HG03064 (cell line): ENCODE measurements around the gene PPEF2.

Source experiments
- ATAC-seq: cut with Tn5 transposase; IDR thresholded peaks from one replicate; pipeline ENCODE4 v1.9.1; 2021; ENCODE audit warnings: low read depth; ENCODE audit not compliant: unreplicated experiment

The PPEF2 gene

DNA sequence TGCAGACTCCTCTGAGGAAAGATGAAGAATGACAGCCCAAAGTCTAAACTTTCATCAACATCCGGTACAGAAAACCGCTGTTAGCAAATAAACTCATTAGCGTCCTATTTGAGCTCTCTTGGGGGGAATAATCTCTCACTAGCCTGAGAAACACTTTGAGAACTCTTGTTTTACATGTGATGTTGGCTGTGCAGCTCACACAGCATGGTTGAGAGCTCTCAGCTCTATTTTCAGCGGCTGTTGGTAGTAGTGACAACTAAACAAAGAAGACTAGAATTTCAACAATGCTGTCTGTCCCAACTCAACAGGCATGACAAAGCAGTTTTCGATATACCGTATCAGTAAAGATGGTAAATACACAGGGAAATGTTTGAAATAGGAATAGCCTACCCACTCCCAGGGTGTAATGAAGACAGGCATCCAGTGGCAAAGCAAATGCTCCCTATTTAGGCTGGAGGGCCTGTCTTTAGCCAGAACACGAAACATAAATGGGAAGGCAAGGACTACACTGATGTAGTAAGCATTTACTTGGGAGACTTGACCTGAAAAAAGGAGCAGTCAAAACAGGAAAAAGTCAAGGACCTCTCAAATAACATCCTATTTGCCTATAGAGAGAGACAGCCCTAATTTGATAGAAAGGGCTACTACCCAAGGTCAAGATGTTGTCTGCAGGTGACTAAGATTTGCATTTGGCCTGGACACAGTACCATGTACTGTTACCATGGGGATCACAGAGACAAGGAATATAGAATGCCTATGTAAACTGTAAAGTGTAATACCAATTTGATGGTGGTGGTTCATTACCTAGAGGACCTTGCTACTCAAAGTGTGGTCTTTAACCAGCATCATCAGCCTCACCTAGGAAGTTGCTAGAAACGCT lies 60.4 kb downstream of the PPEF2 start:
- ATAC-seq = no peak

DNA sequence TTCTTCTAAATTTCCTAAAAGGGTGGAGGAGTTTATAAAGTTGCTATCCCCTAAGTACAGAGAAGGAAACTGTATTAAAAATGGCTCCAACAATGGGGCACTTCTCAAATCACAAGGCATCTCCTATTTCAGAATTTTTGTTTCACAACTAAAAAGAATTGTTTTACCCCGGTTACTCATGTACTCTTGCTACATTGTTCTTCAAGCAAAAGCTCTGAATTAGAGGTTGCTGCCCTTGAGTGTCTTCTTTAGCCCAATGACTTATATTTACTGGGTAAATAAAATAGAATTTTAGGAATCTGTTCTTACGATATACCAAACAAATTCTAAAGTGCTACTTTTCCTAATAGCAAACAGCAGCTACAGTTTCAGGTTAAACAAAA lies 67.5 kb downstream of the PPEF2 start:
- ATAC-seq = no peak

- no peak for ATAC-seq
Observed at GRCh38 chr4:75834095-75834771, 68.0 kb downstream of the PPEF2 start.

GRCh38 chr4:75831856-75832405 lies 70.3 kb downstream of the PPEF2 start:
- ATAC-seq = no peak

DNA sequence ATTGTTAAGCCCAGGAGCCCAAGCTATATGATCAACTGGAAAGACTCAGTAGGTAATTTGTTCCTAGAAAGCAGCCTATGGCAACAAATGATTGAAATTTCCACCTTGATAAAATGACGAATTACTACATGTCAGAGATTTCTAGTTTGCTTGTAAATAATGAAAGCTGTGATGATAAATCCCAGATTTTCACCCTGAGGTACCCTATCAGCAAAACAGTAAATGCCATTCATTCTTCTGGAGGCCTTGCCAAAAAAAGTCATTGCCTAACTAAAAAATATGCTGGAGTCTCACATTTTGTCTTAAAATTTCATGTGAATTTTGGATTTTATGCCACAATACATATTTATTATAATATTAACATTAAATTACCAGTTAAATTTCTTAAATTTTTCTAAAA lies 71.3 kb downstream of the PPEF2 start:
- no peak for ATAC-seq

- ATAC-seq = no peak
Observed at GRCh38 chr4:75823812-75824211, 78.4 kb downstream of the PPEF2 start.

GRCh38 chr4:75822416-75822815 lies 79.8 kb downstream of the PPEF2 start:
- ATAC-seq = no peak

- ATAC-seq = no peak
Observed at GRCh38 chr4:75821966-75822365, 80.3 kb downstream of the PPEF2 start.

- ATAC-seq = no peak
Observed at GRCh38 chr4:75821216-75821615, 81.0 kb downstream of the PPEF2 start.

GRCh38 chr4:75820676-75821075 lies 81.6 kb downstream of the PPEF2 start:
- no peak for ATAC-seq

DNA sequence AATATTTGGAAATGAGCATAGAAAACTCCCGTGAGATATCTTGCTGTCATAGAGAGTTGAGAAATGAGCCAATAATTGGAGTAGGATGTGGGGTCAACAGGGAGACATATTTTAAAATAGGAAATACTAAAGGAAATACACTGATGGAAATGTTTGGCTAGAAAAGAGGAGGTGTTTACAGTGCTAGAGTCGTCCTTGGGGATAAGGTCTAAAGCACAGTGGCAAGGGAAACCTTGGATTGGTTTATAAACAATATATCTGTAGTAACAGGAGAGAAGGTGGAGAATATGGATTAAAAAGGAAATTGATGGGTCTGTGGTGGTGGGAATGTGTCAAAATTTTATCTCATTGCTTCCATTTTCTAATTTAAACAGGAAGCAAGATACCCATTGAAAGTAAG lies 82.1 kb downstream of the PPEF2 start:
- ATAC-seq = no peak

- ATAC-seq = no peak
Observed at GRCh38 chr4:75819121-75819520, 83.1 kb downstream of the PPEF2 start.

DNA sequence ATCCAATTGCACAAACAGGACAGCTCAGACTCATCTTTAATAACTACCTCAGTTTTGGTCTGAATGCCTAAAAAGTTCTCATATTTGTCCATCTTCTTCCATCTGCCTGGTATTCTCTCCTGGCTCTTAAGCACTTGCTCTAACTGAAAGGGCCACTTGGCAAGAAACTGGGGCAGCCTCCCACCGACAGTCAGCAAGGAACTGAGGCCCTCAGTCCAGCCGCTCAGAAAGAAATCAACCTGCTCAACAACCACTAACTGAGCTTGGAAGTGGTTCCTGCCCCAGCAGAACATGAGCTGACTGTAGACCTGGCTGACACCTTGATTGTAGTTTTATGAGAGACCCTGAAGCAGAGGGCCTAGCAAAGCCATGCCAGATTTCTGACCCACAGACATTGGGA lies 84.4 kb downstream of the PPEF2 start:
- no peak for ATAC-seq
